CD4-positive, alpha-beta T cell treated with Interleukin-10 for 1 hour (primary cell): ENCODE measurements around the gene SPPL2B.

Experiments used
- DNase-seq: peaks from one replicate; pipeline ENCODE4 v3.0.0-alpha.2; 2020

SPPL2B gene

GRCh38 chr19:2324220-2324948, 4.1 kb upstream of the SPPL2B start:
- DNase-seq: no peak

- no peak for DNase-seq
Measured at GRCh38 chr19:2325281-2326046, 3.0 kb upstream of the SPPL2B start.

GRCh38 chr19:2326699-2327360, 1.7 kb upstream of the SPPL2B start:
- DNase-seq: no peak

GRCh38 chr19:2327773-2328400, 597 bp upstream of the SPPL2B start:
- peak; percentile 80 for DNase-seq

GRCh38 chr19:2329149-2329478, 630 bp downstream of the SPPL2B start:
- no peak for DNase-seq

GRCh38 chr19:2329501-2329916, 1.0 kb downstream of the SPPL2B start:
- DNase-seq: no peak

- no peak for DNase-seq
Measured at GRCh38 chr19:2330255-2330631, 1.8 kb downstream of the SPPL2B start.

GRCh38 chr19:2330632-2331284, 2.3 kb downstream of the SPPL2B start:
- no peak for DNase-seq

GRCh38 chr19:2331601-2332246, 3.2 kb downstream of the SPPL2B start:
- no peak for DNase-seq

- DNase-seq: peak; percentile 42
Measured at GRCh38 chr19:2332341-2333026, 4.0 kb downstream of the SPPL2B start.

GRCh38 chr19:2333027-2333806, 4.7 kb downstream of the SPPL2B start:
- DNase-seq: no peak

- no peak for DNase-seq
Measured at GRCh38 chr19:2333807-2334211, 5.3 kb downstream of the SPPL2B start.

- no peak for DNase-seq
Measured at GRCh38 chr19:2334426-2334825, 5.9 kb downstream of the SPPL2B start.

GRCh38 chr19:2334986-2335846, 6.7 kb downstream of the SPPL2B start:
- no peak for DNase-seq

GRCh38 chr19:2335848-2336247, 7.4 kb downstream of the SPPL2B start:
- DNase-seq: no peak

GRCh38 chr19:2336528-2337328, 8.2 kb downstream of the SPPL2B start:
- no peak for DNase-seq

GRCh38 chr19:2337329-2337707, 8.8 kb downstream of the SPPL2B start:
- no peak for DNase-seq

- no peak for DNase-seq
Measured at GRCh38 chr19:2338055-2338615, 9.7 kb downstream of the SPPL2B start.
